ENCODE measurements around the gene MYRIP.

GRCh38 chr3:39766433-39766832 lies 43.0 kb upstream of the MYRIP start:
- TF ChIP-seq REST (IDR thresholded peaks at IDR 0.05) (no peak), FOXA1 (IDR thresholded peaks at IDR 0.05) (no peak), CTCF (IDR thresholded peaks at IDR 0.05; ENCODE audit: low read depth, low read length, missing input control) (no peak), GABPA (IDR thresholded peaks at IDR 0.05 in 1 of 2, conservative IDR thresholded peaks at IDR 0.05 in 1 of 2) (no peak), HNF4G (IDR thresholded peaks at IDR 0.05) (no peak), SP1 (IDR thresholded peaks at IDR 0.05) (no peak), FOXA2 (IDR thresholded peaks at IDR 0.05) (no peak), JUND (IDR thresholded peaks at IDR 0.05) (no peak), TAF1 (conservative IDR thresholded peaks at IDR 0.05) (no peak)
- TF ChIP-seq, protein P1, sequence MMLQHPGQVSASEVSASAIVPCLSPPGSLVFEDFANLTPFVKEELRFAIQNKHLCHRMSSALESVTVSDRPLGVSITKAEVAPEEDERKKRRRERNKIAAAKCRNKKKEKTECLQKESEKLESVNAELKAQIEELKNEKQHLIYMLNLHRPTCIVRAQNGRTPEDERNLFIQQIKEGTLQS (IDR thresholded peaks at IDR 0.05) = no peak
- TF ChIP-seq, protein P2, sequence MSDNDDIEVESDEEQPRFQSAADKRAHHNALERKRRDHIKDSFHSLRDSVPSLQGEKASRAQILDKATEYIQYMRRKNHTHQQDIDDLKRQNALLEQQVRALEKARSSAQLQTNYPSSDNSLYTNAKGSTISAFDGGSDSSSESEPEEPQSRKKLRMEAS (IDR thresholded peaks at IDR 0.05) = no peak

Measured in liver (tissue), 3 donors.